ENCODE results near the gene BTBD10.

Gene BTBD10

GRCh38 chr11:13347901-13348300 lies 115.1 kb downstream of the BTBD10 start:
- Histone ChIP-seq H3K4me1 (ENCODE audit: control insufficient read depth in 1 of 2, insufficient read depth in 1 of 2, low read depth in 1 of 2, low read length in 1 of 2) (peaks cover 6 to 12% of the 10 kb centered on the region in 2 experiments), H3K9me3 (no peaks in the 10 kb centered on the region), H3K4me3 (ENCODE audit: low read depth in 1 of 2, low read length in 1 of 2) (no peak overlapping the region), H3K36me3 (peaks cover 64% of the 10 kb centered on the region), H3K27me3 (no peaks in the 10 kb centered on the region), H3K27ac (no peak overlapping the region)
- TF ChIP-seq, protein P1, sequence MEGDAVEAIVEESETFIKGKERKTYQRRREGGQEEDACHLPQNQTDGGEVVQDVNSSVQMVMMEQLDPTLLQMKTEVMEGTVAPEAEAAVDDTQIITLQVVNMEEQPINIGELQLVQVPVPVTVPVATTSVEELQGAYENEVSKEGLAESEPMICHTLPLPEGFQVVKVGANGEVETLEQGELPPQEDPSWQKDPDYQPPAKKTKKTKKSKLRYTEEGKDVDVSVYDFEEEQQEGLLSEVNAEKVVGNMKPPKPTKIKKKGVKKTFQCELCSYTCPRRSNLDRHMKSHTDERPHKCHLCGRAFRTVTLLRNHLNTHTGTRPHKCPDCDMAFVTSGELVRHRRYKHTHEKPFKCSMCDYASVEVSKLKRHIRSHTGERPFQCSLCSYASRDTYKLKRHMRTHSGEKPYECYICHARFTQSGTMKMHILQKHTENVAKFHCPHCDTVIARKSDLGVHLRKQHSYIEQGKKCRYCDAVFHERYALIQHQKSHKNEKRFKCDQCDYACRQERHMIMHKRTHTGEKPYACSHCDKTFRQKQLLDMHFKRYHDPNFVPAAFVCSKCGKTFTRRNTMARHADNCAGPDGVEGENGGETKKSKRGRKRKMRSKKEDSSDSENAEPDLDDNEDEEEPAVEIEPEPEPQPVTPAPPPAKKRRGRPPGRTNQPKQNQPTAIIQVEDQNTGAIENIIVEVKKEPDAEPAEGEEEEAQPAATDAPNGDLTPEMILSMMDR (IDR thresholded peaks at IDR 0.05): no peak

GRCh38 chr11:13346470-13346869 lies 116.6 kb downstream of the BTBD10 start:
- H3K27ac ChIP-seq: no peak overlapping the region
- TF ChIP-seq, protein P1 (IDR thresholded peaks at IDR 0.05): no peak
- no peaks in the 10 kb centered on the region for H3K9me3 ChIP-seq

GRCh38 chr11:13344818-13345217 lies 118.2 kb downstream of the BTBD10 start:
- no peaks in the 10 kb centered on the region for H3K9me3 ChIP-seq
- H3K27me3 ChIP-seq: no peaks in the 10 kb centered on the region
- TF ChIP-seq, protein P1 (IDR thresholded peaks at IDR 0.05): no peak
- peaks cover 6 to 12% of the 10 kb centered on the region in 2 experiments for H3K4me1 ChIP-seq (ENCODE audit: control insufficient read depth in 1 of 2, insufficient read depth in 1 of 2, low read depth in 1 of 2, low read length in 1 of 2)
- H3K27ac ChIP-seq: no peak overlapping the region
- no peak overlapping the region for H3K4me3 ChIP-seq (ENCODE audit: low read depth in 1 of 2, low read length in 1 of 2)
- peaks cover 46% of the 10 kb centered on the region for H3K36me3 ChIP-seq

More at GRCh38 chr11:13346470-13346869, 116.6 kb downstream of the BTBD10 start:
- Histone ChIP-seq H3K27me3 (no peaks in the 10 kb centered on the region), H3K4me3 (ENCODE audit: low read depth in 1 of 2, low read length in 1 of 2) (no peak overlapping the region), H3K36me3 (peaks cover 56% of the 10 kb centered on the region), H3K4me1 (ENCODE audit: control insufficient read depth in 1 of 2, insufficient read depth in 1 of 2, low read depth in 1 of 2, low read length in 1 of 2) (peaks cover 6 to 12% of the 10 kb centered on the region in 2 experiments)

DNA sequence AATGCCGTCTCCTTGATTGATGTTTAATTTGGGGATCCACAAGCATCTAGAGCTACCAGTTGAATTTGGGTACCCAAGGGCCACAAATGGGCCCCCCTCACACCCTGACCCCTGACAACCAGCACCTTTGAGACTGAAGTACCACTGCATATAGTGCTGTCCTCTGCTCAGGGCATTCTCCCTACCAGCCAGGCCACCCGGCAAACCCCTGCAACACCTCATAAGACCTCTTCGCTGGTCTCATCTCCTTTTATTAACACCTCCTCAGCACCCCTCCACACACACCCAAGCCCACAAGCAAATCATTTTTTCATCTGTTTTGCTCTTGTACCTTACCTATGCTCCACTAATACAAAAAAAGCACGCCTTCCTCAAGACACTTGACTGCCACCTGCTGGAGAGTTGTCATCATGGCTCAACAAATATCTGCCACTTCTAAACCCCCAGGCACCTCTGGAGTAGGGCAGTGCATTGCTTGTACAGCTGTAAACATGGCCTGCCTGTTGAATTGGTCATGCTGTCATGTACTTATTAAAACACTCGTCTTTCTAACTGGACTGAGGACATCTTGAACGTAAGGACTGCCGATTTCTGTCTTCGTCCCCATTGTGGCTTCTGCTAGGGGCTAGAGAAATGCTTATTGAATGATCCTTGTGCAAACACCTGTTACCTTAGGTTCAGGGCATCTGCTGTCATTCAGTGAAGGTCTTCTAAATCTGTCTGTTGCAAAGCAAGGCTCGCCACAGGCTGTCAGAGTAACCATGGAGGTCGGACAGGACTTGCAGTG lies 118.9 kb downstream of the BTBD10 start:
- H3K4me1 ChIP-seq (ENCODE audit: control insufficient read depth in 1 of 2, insufficient read depth in 1 of 2, low read depth in 1 of 2, low read length in 1 of 2): peaks cover 6 to 12% of the 10 kb centered on the region in 2 experiments
- H3K27me3 ChIP-seq: no peaks in the 10 kb centered on the region
- H3K27ac ChIP-seq: no peak overlapping the region
- H3K36me3 ChIP-seq: peaks cover 41% of the 10 kb centered on the region
- TF ChIP-seq, protein P1 (IDR thresholded peaks at IDR 0.05): peak; percentile 65
- no peak overlapping the region for H3K4me3 ChIP-seq (ENCODE audit: low read depth in 1 of 2, low read length in 1 of 2)
- H3K9me3 ChIP-seq: no peaks in the 10 kb centered on the region

GRCh38 chr11:13343067-13343466 lies 120.0 kb downstream of the BTBD10 start:
- TF ChIP-seq, protein P1 (IDR thresholded peaks at IDR 0.05): no peak
- no peaks in the 10 kb centered on the region for H3K9me3 ChIP-seq
- peaks cover 4 to 6% of the 10 kb centered on the region in 2 experiments for H3K4me1 ChIP-seq (ENCODE audit: control insufficient read depth in 1 of 2, insufficient read depth in 1 of 2, low read depth in 1 of 2, low read length in 1 of 2)
- H3K4me3 ChIP-seq (ENCODE audit: low read depth in 1 of 2, low read length in 1 of 2): no peak overlapping the region
- no peaks in the 10 kb centered on the region for H3K27me3 ChIP-seq
- peak overlapping the region; percentile 16 for H3K27ac ChIP-seq
- peaks cover 41% of the 10 kb centered on the region for H3K36me3 ChIP-seq

Data from neutrophil (primary cell).